Heart right ventricle (tissue), 16 donors: ENCODE measurements around the gene ZNF441. TPM values are rescaled to one million over a fixed set of nuclear protein-coding genes. Genes with fewer than 3 reads are reported as not detected.
"Not testable (repeated sequence)": the region's sequence is repeated elsewhere in the genome, so short reads cannot be mapped to it uniquely, and the experiment has no call there.

ENCODE experiments used
- ATAC-seq, 8 donors: fragments of 200-7000 bp; cut with Tn5 transposase; one replicate each; pipeline ENCODE4 v1.9.1; 2020; ENCODE audit warnings: mild to moderate bottlenecking in 8 of 8, moderate library complexity in 8 of 8, moderate number of reproducible peaks in 1 of 8
- DNase-seq, 2 donors: peaks; one replicate each; pipeline ENCODE4 v3.0.0-alpha.2; 2020
- H3K27ac ChIP-seq, 10 donors: fragments of 200-600 bp; sonication (generic) in 2 of 10; one replicate each; pipeline versions ENCODE4 v1.5.0 to v1.8.0; 2020 to 2022; ENCODE audit warnings: mild to moderate bottlenecking in 3 of 10
- H3K27me3 ChIP-seq, 7 donors: fragments of 200-600 bp; one replicate each; pipeline ENCODE4 v1.8.0; 2021 to 2022; ENCODE audit warnings: mild to moderate bottlenecking in 2 of 7
- H3K36me3 ChIP-seq, 9 donors: fragments of 200-600 bp; sonication (generic) in 1 of 9; one replicate each; pipeline versions ENCODE4 v1.5.0 to v1.8.0; 2020 to 2022; ENCODE audit warnings: mild to moderate bottlenecking in 2 of 9
- H3K4me1 ChIP-seq, 9 donors: fragments of 200-600 bp; sonication (generic) in 1 of 9; one replicate each; pipeline versions ENCODE4 v1.5.0 to v1.8.0; 2020 to 2022; ENCODE audit warnings: mild to moderate bottlenecking in 4 of 9
- H3K4me3 ChIP-seq, 10 donors: fragments of 200-600 bp; sonication (generic) in 2 of 10; one replicate each; pipeline versions ENCODE4 v1.5.0 to v1.8.0; 2020 to 2022; ENCODE audit warnings: mild to moderate bottlenecking in 7 of 10, moderate library complexity in 2 of 10
- H3K9me3 ChIP-seq, 11 donors: fragments of 200-600 bp in 10 of 11; sonication (generic) in 2 of 11; one replicate each; pipeline versions ENCODE4 v1.5.0 to v1.8.0; 2013 to 2022; ENCODE audit warnings: mild to moderate bottlenecking in 2 of 11, control low read depth in 1 of 11, moderate library complexity in 1 of 11
- CTCF ChIP-seq, 9 donors: fragments of 200-600 bp; sonication (generic) in 2 of 9; IDR thresholded peaks; one replicate each; pipeline versions ENCODE4 v1.5.0 to v1.8.0; 2021 to 2022; ENCODE audit warnings: antibody characterized with exemption in 9 of 9, mild to moderate bottlenecking in 5 of 9, moderate library complexity in 1 of 9
- WGBS, 2 donors: extraction: QIAGEN DNeasy Blood & Tissue Kit; methylation state at CpG; one replicate each; pipeline ENCODE4 v1.1.7; 2013; ENCODE audit warnings: inconsistent platforms in 1 of 2; 5-methylcytosine and 5-hydroxymethylcytosine counted together
- intact Hi-C, 10 donors: fragments of 100-400 bp; cut with DNase I; formaldehyde crosslinking; loops; one replicate each; pipeline versions ENCODE4 v1.11.1 to v1.14.2; 2022
- polyA plus RNA-seq, 2 donors: library from polyadenylated mRNA; stranded (reverse); fragments of 200-250 nt; gene quantifications; one replicate each; pipeline ENCODE4 v1.2.3, GENCODE V29; 2013
- total RNA-seq, 10 donors: library from RNA; stranded (reverse); fragmentation: NEBNext Ultra II Directional in 3 of 10; extraction: Animal tissue kit (Norgen Biotek cat#: 25700) in 3 of 10; gene quantifications; one replicate each; pipeline versions ENCODE4 v1.2.1 to v1.2.4, GENCODE V29; 2021 to 2023
- donor health status: Arrhythmogenic right ventricular cardiomyopathy.
- donor health status: ischemic (EF 13 %, LVEDD 7.1; RV severe dilation, severe dysfunction).
- donor health status: healthy with polysubstance abuse.
- donor health status: DM: no; HTN: yes; CAD: no.
- donor health status: DM: no; HTN: no; CAD: no.
- donor health status: ischemic (EF 25% LVEDD 6.9; RV normal size, moderate dysfunction).
- donor health status: ischemic (EF 25% LVEDD 5.7; RV mildly dilated, moderate dysfunction).
- donor health status: healthy.
- donor health status: DM: yes; HTN: yes; CAD: no.
- donor health status: Ischemic cardiomyopathy.
- donor health status: ischemic (EF 35%, LVEDD 5.7; RV mildly dilated, moderate dysfunction).
- donor health status: nonischemic (EF 11% LVEDD 7.7; RV severe dilation, severe dysfunction).
- donor health status: DM: yes; HTN: yes; CAD: no.
- donor health status: PGD.
- donor health status: ischemic (EF 29% LVEDD 5.4; RV normal size, mild dysfunction).
- donor health status: nonischemic (EF 23%, LVEDD 6.1; RV moderate dilation, normal function).

ZNF441 gene
- total and polyA plus RNA-seq, 12 donors: 1.7 to 7.0 (median 5.2) TPM

GRCh38 chr19:11771520-11771919, 4.7 kb downstream of the ZNF441 start:
- H3K36me3 ChIP-seq: peaks cover 0 to 16% (median 0%) of the 10 kb centered on the region in 9 donors
- DNase-seq, intact Hi-C loops, H3K27me3 ChIP-seq, H3K4me3 ChIP-seq, H3K27ac ChIP-seq, ATAC-seq: not testable (repeated sequence)
- peaks cover 0 to 16% (median 12%) of the 10 kb centered on the region in 9 donors for H3K4me1 ChIP-seq
- H3K9me3 ChIP-seq: peaks cover 0 to 67% (median 17%) of the 10 kb centered on the region in 11 donors
- WGBS, 2 donors: 77% methylated on average over 11 of the region's 11 CpGs
- TF ChIP-seq CTCF (IDR thresholded peaks at IDR 0.05): peak in 3 of 9 donors; percentile 10 to 24 (median 11)

DNA sequence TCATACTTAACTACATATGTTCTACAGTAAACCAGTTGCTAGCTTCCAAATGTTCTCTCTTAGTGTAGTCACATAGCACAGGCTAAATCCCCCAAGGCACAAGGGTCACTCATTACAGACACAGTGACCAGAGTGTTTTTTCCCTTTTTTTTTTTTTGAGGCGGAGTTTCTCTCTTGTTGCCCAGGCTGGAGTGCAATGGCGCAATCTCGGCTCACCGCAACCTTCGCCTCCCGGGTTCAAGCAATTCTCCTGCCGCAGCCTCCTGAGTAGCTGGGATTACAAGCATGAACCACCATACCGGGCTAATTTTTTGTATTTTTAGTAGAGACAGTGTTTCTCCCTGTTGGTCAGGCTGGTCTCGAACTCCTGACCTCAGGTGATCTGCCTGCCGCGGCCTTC, 9.9 kb downstream of the ZNF441 start:
- H3K27ac ChIP-seq, H3K4me3 ChIP-seq, H3K4me1 ChIP-seq, DNase-seq, H3K27me3 ChIP-seq, intact Hi-C loops, ATAC-seq: not testable (repeated sequence)
- Histone ChIP-seq H3K36me3 (peaks cover 11 to 67% (median 45%) of the 10 kb centered on the region in 9 donors), H3K9me3 (peaks cover 0 to 98% (median 38%) of the 10 kb centered on the region in 11 donors)
- WGBS, 2 donors: 97 to 98% methylated on average over 11 of the region's 11 CpGs

DNA sequence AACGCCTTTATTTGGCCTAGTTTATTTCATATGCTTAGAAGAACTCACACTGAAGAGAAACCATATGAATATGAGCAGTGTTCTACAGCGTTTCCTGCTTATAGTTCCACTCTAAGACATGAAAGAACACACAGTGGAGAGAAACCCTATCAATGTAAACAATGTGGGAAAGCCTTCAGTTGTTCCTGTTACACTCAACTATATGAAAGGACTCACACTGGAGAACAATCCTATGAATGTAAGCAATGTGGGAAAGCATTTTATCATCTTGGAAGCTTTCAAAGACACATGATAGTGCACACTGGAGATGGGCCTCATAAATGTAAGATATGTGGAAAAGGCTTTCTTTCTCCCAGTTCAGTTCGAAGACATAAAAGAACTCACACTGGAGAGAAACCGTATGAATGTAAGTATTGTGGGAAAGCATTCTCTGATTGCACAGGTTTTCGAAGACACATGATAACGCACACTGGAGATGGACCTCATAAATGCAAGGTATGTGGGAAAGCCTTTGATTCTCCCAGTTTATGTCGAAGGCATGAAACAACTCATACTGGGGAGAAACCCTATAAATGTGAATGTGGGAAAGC, 13.7 kb downstream of the ZNF441 start:
- Histone ChIP-seq H3K9me3 (peaks cover 0 to 100% (median 41%) of the 10 kb centered on the region in 11 donors), H3K27me3 (no peaks in the 10 kb centered on the region), H3K36me3 (peaks cover 11 to 89% (median 54%) of the 10 kb centered on the region in 9 donors), H3K4me3 (no peak overlapping the region), H3K4me1 (no peaks in the 10 kb centered on the region), H3K27ac (no peak overlapping the region)
- no peak for TF ChIP-seq CTCF (IDR thresholded peaks at IDR 0.05)
- intact Hi-C loops: loop anchor here in 3 of 10 donors (5.0 to 10.0 kb wide), 3 partner anchors 78 to 106 kb away; no protein-coding TSS in a partner anchor
- 97 to 98% methylated on average over 7 of the region's 7 CpGs for WGBS, 2 donors
- DNase-seq: no peak
- no peak for ATAC-seq

DNA sequence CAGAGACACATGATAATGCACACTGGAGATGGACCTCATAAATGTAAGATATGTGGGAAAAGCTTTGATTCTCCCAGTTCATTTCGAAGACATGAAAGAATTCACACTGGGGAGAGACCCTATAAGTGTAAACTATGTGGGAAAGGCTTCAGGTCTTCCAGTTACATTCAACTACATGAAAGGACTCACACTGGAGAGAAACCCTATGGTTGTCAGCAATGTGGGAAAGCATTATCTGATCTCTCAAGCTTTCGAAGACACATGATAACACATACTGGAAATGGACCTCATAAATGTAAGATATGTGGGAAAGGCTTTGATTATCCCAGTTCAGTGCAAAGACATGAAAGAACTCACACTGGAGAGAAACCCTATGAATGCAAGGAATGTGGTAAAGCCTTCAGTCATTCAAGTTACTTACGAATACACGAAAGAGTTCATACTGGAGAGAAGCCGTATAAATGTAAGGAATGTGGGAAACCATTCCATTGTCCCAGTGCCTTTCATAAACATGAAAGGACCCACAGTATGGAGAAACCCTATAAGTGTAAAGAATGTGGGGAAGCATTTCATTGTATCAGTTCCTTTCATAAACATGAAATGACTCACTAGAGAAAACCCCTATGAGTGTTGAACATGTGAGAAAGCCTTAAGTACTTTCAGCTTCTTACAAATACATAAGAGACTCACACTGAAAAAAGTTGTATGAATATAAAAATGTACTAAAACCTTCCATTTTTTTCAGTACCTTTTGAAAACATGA, 14.7 kb downstream of the ZNF441 start:
- no peak overlapping the region for H3K27ac ChIP-seq
- TF ChIP-seq CTCF (IDR thresholded peaks at IDR 0.05): no peak
- H3K4me3 ChIP-seq: no peak overlapping the region
- H3K27me3 ChIP-seq: no peaks in the 10 kb centered on the region
- WGBS, 2 donors: 97 to 100% methylated on average over 5 of the region's 5 CpGs
- DNase-seq: no peak
- peaks cover 0 to 100% (median 43%) of the 10 kb centered on the region in 11 donors for H3K9me3 ChIP-seq
- intact Hi-C loops: loop anchor here in 3 of 10 donors (5.0 to 10.0 kb wide), 3 partner anchors 79 to 107 kb away; no protein-coding TSS in a partner anchor
- peaks cover 11 to 82% (median 54%) of the 10 kb centered on the region in 9 donors for H3K36me3 ChIP-seq
- ATAC-seq: no peak
- no peaks in the 10 kb centered on the region for H3K4me1 ChIP-seq
